A204.1 (cell line): ENCODE results near the gene NXPH3.

Experiments used
- FAIRE-seq: peaks from 2 replicates; lab custom pipeline; 2012; peaks lifted over from hg19 to GRCh38; lab: Jason Lieb, UNC

NXPH3 gene

GRCh38 chr17:49576088-49576916 is 631 bp downstream of the NXPH3 start:
- FAIRE-seq = no peak

GRCh38 chr17:49576917-49577649 is 1.4 kb downstream of the NXPH3 start:
- no peak for FAIRE-seq

- no peak for FAIRE-seq
Measured at GRCh38 chr17:49577650-49577934, 1.9 kb downstream of the NXPH3 start.

GRCh38 chr17:49577963-49578362 is 2.3 kb downstream of the NXPH3 start:
- no peak for FAIRE-seq

- no peak for FAIRE-seq
Measured at GRCh38 chr17:49578414-49578813, 2.7 kb downstream of the NXPH3 start.

GRCh38 chr17:49578952-49579500 is 3.4 kb downstream of the NXPH3 start:
- no peak for FAIRE-seq

GRCh38 chr17:49579522-49579921 is 3.9 kb downstream of the NXPH3 start:
- no peak for FAIRE-seq

GRCh38 chr17:49580055-49580721 is 4.5 kb downstream of the NXPH3 start:
- no peak for FAIRE-seq

- FAIRE-seq = no peak
Measured at GRCh38 chr17:49580981-49581647, 5.4 kb downstream of the NXPH3 start.

GRCh38 chr17:49581648-49581998 is 6.0 kb downstream of the NXPH3 start:
- FAIRE-seq = no peak

GRCh38 chr17:49582055-49582722 is 6.5 kb downstream of the NXPH3 start:
- FAIRE-seq = no peak

GRCh38 chr17:49582789-49583188 is 7.1 kb downstream of the NXPH3 start:
- FAIRE-seq = no peak

- FAIRE-seq = no peak
Measured at GRCh38 chr17:49583226-49583625, 7.6 kb downstream of the NXPH3 start.

- no peak for FAIRE-seq
Measured at GRCh38 chr17:49583889-49584288, 8.2 kb downstream of the NXPH3 start.

GRCh38 chr17:49585422-49586027 is 9.9 kb downstream of the NXPH3 start:
- no peak for FAIRE-seq

GRCh38 chr17:49587366-49588073 is 11.8 kb downstream of the NXPH3 start:
- FAIRE-seq = no peak

- no peak for FAIRE-seq
Measured at GRCh38 chr17:49588312-49588711, 12.6 kb downstream of the NXPH3 start.

- FAIRE-seq = no peak
Measured at GRCh38 chr17:49588726-49589576, 13.3 kb downstream of the NXPH3 start.

GRCh38 chr17:49589577-49589927 is 13.9 kb downstream of the NXPH3 start:
- FAIRE-seq = no peak

GRCh38 chr17:49590874-49591273 is 15.2 kb downstream of the NXPH3 start:
- no peak for FAIRE-seq
